Panc1 (cell line): ENCODE measurements around the gene HTR1B. TPM values are rescaled to one million over a fixed set of nuclear protein-coding genes. Genes with fewer than 3 reads are reported as not detected.

Source experiments
- ATAC-seq: fragments of 200-7000 bp; cut with Tn5 transposase; 2 replicates; pipeline ENCODE4 v1.9.1; 2020; ENCODE audit warnings: mild to moderate bottlenecking, moderate library complexity
- BruUV-seq: library from RNA; stranded (reverse); fragments of 400-500 nt; replicated peaks from 2 replicates; lab custom pipeline; 2021; lab: Mats Ljungman, UMichigan
- CTCF ChIA-PET: fragments of 300-600 bp; sonication (Branson Sonifier 250); formaldehyde crosslinking; loops from one replicate; lab custom pipeline; 2022; ENCODE audit warnings: antibody characterized with exemption; lab: Charles Lee
- POLR2A ChIA-PET: fragments of 300-600 bp; sonication (Branson Sonifier 250); formaldehyde crosslinking; loops from one replicate; lab custom pipeline; 2022; ENCODE audit warnings: antibody characterized with exemption; lab: Charles Lee
- DNase-seq: peaks from one replicate; pipeline ENCODE4 v3.0.0-alpha.2; 2010; ENCODE audit warnings: low read depth, low spot score
- H3K27ac ChIP-seq: 2 replicates; pipeline ENCODE4 v1.5.1; 2011; ENCODE audit warnings: mild to moderate bottlenecking, low read length, inconsistent platforms
- H3K27me3 ChIP-seq: fragments of 200-500 bp; sonication (Bioruptor generic); 2 replicates; pipeline ENCODE4 v1.6.0; 2014; ENCODE audit warnings: low read length, inconsistent platforms; ENCODE audit not compliant: control insufficient read depth, insufficient read depth
- H3K36me3 ChIP-seq: fragments of 200-500 bp; sonication (Bioruptor generic); 2 replicates; pipeline ENCODE4 v1.5.1; 2014; ENCODE audit warnings: inconsistent platforms, mild to moderate bottlenecking, low read length, moderate library complexity; ENCODE audit not compliant: control insufficient read depth, insufficient read depth
- H3K4me1 ChIP-seq: 2 replicates; pipeline ENCODE4 v1.5.1; 2011; ENCODE audit warnings: inconsistent platforms, mild to moderate bottlenecking, low read length, moderate library complexity; ENCODE audit not compliant: control insufficient read depth, insufficient read depth
- H3K4me3 ChIP-seq, 2 experiments: 2 replicates each; pipeline ENCODE4 v1.5.1; 2011 to 2012; ENCODE audit warnings: low read depth in 2 of 2, low read length in 2 of 2, mild to moderate bottlenecking in 2 of 2, inconsistent platforms in 1 of 2, moderate library complexity in 1 of 2
- H3K9me3 ChIP-seq: fragments of 200-500 bp; sonication (Bioruptor generic); 2 replicates; pipeline ENCODE4 v1.5.1; 2014; ENCODE audit warnings: low read depth, mild to moderate bottlenecking, inconsistent platforms, low read length, moderate library complexity; ENCODE audit not compliant: control insufficient read depth, insufficient read depth
- CTCF ChIP-seq: fragments of 450-650 bp; IDR thresholded peaks from 2 replicates; pipeline ENCODE4 v1.5.1; 2017; ENCODE audit warnings: mild to moderate bottlenecking
- POLR2AphosphoS5 ChIP-seq: IDR thresholded peaks from 2 replicates; pipeline ENCODE4 v1.6.1; 2012; ENCODE audit warnings: mild to moderate bottlenecking, low read depth, low read length, moderate library complexity
- REST ChIP-seq, 2 experiments: IDR thresholded peaks; 2 replicates each; pipeline ENCODE4 v1.6.1; 2011 to 2012; ENCODE audit warnings: low read depth in 2 of 2, control low read depth in 1 of 2, low read length in 1 of 2, mild to moderate bottlenecking in 1 of 2, moderate library complexity in 1 of 2; ENCODE audit not compliant: insufficient read depth in 1 of 2
- SIN3A ChIP-seq: IDR thresholded peaks from 2 replicates; pipeline ENCODE4 v1.6.1; 2012; ENCODE audit warnings: low read depth, mild to moderate bottlenecking, low read length, moderate library complexity, borderline replicate concordance; ENCODE audit not compliant: insufficient read depth
- TCF7L2 ChIP-seq: IDR thresholded peaks from 2 replicates; pipeline ENCODE4 v1.6.1; 2011; ENCODE audit warnings: mild to moderate bottlenecking, low read depth, low read length, inconsistent platforms
- in situ Hi-C: cut with HindIII; loops from 2 replicates; pipeline ENCODE4 v1.10.0; 2016; ENCODE audit warnings: low sequenced_read_pairs, low pct_unique_long_range_greater_than_20kb
- intact Hi-C: fragments of 100-400 bp; cut with micrococcal nuclease; formaldehyde crosslinking; loops from one replicate; pipeline ENCODE4 v1.10.0; 2022; ENCODE audit not compliant: unreplicated experiment
- total RNA-seq: library from RNA; stranded (reverse); gene quantifications from one replicate; pipeline ENCODE4 v1.2.1, GENCODE V29; 2021; ENCODE audit not compliant: unreplicated experiment

Gene HTR1B
- total RNA-seq, 1 experiment from 2014 or later, result 14.0 TPM

- intact Hi-C loops, result no loop called here
- in situ Hi-C loops, result no loop called here
- no peaks in the 10 kb centered on the region for H3K36me3 ChIP-seq
- no TSS peak for BruUV-seq
- no peak for DNase-seq
- no peak overlapping the region for H3K4me3 ChIP-seq
- H3K4me1 ChIP-seq, result no peaks in the 10 kb centered on the region
- no peaks in the 10 kb centered on the region for H3K9me3 ChIP-seq
- CTCF ChIA-PET, result no interaction called here
- TF ChIP-seq TCF7L2 (no peak), POLR2AphosphoS5 (no peak), CTCF (no peak), SIN3A (no peak), REST (IDR thresholded peaks at IDR 0.05; ENCODE audit: insufficient read depth in 1 of 2, low read depth in 2 of 2, low read length in 1 of 2) (no peak)
- H3K27ac ChIP-seq, result no peak overlapping the region
- POLR2A ChIA-PET, result no interaction called here
- no peak for ATAC-seq
- no peaks in the 10 kb centered on the region for H3K27me3 ChIP-seq
These were observed 38.1 kb downstream of the HTR1B start for GRCh38 chr6:77425216-77425615.

- H3K4me1 ChIP-seq, result no peaks in the 10 kb centered on the region
- H3K27ac ChIP-seq, result no peak overlapping the region
- BruUV-seq, result no TSS peak
- DNase-seq (no peak), ATAC-seq (no peak)
- POLR2A ChIA-PET, result interaction anchor here (0.7 kb wide), 1 partner anchor 216 kb away, joined by 3 read pairs; no protein-coding TSS in a partner anchor
- in situ Hi-C loops (no loop called here), intact Hi-C loops (no loop called here)
- no peaks in the 10 kb centered on the region for H3K9me3 ChIP-seq
- CTCF ChIA-PET, result no interaction called here
- H3K27me3 ChIP-seq, result no peaks in the 10 kb centered on the region
- TF ChIP-seq TCF7L2, result no peak
- no peak for TF ChIP-seq CTCF
- TF ChIP-seq REST (IDR thresholded peaks at IDR 0.05; ENCODE audit: insufficient read depth in 1 of 2, low read depth in 2 of 2, low read length in 1 of 2), result no peak
- TF ChIP-seq POLR2AphosphoS5, result no peak
- no peak for TF ChIP-seq SIN3A
- H3K4me3 ChIP-seq, result no peak overlapping the region
- H3K36me3 ChIP-seq, result no peaks in the 10 kb centered on the region
These were observed 38.5 kb downstream of the HTR1B start for GRCh38 chr6:77424761-77425160.
